Measurements from ENCODE around the gene CLEC10A.
"Not testable (repeated sequence)": the region's sequence is repeated elsewhere in the genome, so short reads cannot be mapped to it uniquely, and the experiment has no call there.

Gene CLEC10A

GRCh38 chr17:7070712-7071111, 9.3 kb downstream of the CLEC10A start:
- no peak for DNase-seq (ENCODE audit: low spot score)

GRCh38 chr17:7068268-7068667, 11.8 kb downstream of the CLEC10A start:
- DNase-seq (ENCODE audit: low spot score), result no peak

- no peak for DNase-seq (ENCODE audit: low spot score)
Measured at GRCh38 chr17:7067198-7067597, 12.9 kb downstream of the CLEC10A start.

GRCh38 chr17:7064261-7064660, 15.8 kb downstream of the CLEC10A start:
- DNase-seq (ENCODE audit: low spot score), result no peak

GRCh38 chr17:7063518-7064094, 16.4 kb downstream of the CLEC10A start:
- no peak for DNase-seq (ENCODE audit: low spot score)

- DNase-seq (ENCODE audit: low spot score), result no peak
Measured at GRCh38 chr17:7060165-7060891, 19.7 kb downstream of the CLEC10A start.

- no peak for DNase-seq (ENCODE audit: low spot score)
Measured at GRCh38 chr17:7058831-7059447, 21.1 kb downstream of the CLEC10A start.

- DNase-seq (ENCODE audit: low spot score), result no peak
Measured at GRCh38 chr17:7056386-7056785, 23.7 kb downstream of the CLEC10A start.

- not testable (repeated sequence) for DNase-seq (ENCODE audit: low spot score)
Measured at GRCh38 chr17:7050583-7050982, 29.5 kb downstream of the CLEC10A start.

GRCh38 chr17:7048968-7049367, 31.1 kb downstream of the CLEC10A start:
- no peak for DNase-seq (ENCODE audit: low spot score)

GRCh38 chr17:7047566-7047965, 32.5 kb downstream of the CLEC10A start:
- no peak for DNase-seq (ENCODE audit: low spot score)

- DNase-seq (ENCODE audit: low spot score), result peak; percentile 31
Measured at GRCh38 chr17:7046725-7047397, 33.2 kb downstream of the CLEC10A start.

- peak; percentile 20 for DNase-seq (ENCODE audit: low spot score)
Measured at GRCh38 chr17:7046127-7046724, 33.8 kb downstream of the CLEC10A start.

GRCh38 chr17:7045492-7046126, 34.4 kb downstream of the CLEC10A start:
- DNase-seq (ENCODE audit: low spot score), result peak; percentile 68

- no peak for DNase-seq (ENCODE audit: low spot score)
Measured at GRCh38 chr17:7043497-7044198, 36.4 kb downstream of the CLEC10A start, which contains the start of gene SLC16A11. TSS of gene SLC16A11 (minus strand) at chr17:7044092. CDS start at chr17:7043513, 579 bp downstream.

- DNase-seq (ENCODE audit: low spot score), result no peak
Measured at GRCh38 chr17:7043182-7043496, 36.9 kb downstream of the CLEC10A start.

GRCh38 chr17:7042501-7043181, 37.4 kb downstream of the CLEC10A start:
- no peak for DNase-seq (ENCODE audit: low spot score)

GRCh38 chr17:7041607-7042500, 38.2 kb downstream of the CLEC10A start:
- no peak for DNase-seq (ENCODE audit: low spot score)

- DNase-seq (ENCODE audit: low spot score), result no peak
Measured at GRCh38 chr17:7039832-7040231, 40.2 kb downstream of the CLEC10A start.
